RWPE2 (cell line): ENCODE results near the gene DRAXIN.

Experiments
- ATAC-seq: fragments of 200-7000 bp; cut with Tn5 transposase; 3 replicates; pipeline ENCODE4 v1.9.1; 2021; ENCODE audit warnings: low read depth
- DNase-seq: peaks from one replicate; pipeline ENCODE4 v3.0.0-alpha.2; 2020; ENCODE audit warnings: low spot score
- H3K27ac ChIP-seq: fragments of 450-650 bp; 2 replicates; pipeline ENCODE4 v1.5.1; 2017; ENCODE audit warnings: mild to moderate bottlenecking; ENCODE audit not compliant: poor library complexity, severe bottlenecking
- H3K27me3 ChIP-seq: fragments of 250-450 bp; sonication (Bioruptor Pico); 2 replicates; pipeline ENCODE4 v1.5.1; 2021; ENCODE audit warnings: mild to moderate bottlenecking, moderate library complexity; ENCODE audit not compliant: insufficient read depth, poor library complexity, severe bottlenecking
- H3K36me3 ChIP-seq: fragments of 250-450 bp; sonication (Bioruptor Pico); 2 replicates; pipeline ENCODE4 v1.5.1; 2020; ENCODE audit warnings: low read depth, mild to moderate bottlenecking, moderate library complexity
- H3K4me1 ChIP-seq: fragments of 250-450 bp; sonication (Bioruptor Pico); 2 replicates; pipeline ENCODE4 v1.5.1; 2021; ENCODE audit warnings: mild to moderate bottlenecking, moderate library complexity; ENCODE audit not compliant: insufficient read depth, poor library complexity, severe bottlenecking
- H3K4me3 ChIP-seq: fragments of 250-450 bp; sonication (Bioruptor Pico); 2 replicates; pipeline ENCODE4 v1.5.1; 2021; ENCODE audit warnings: mild to moderate bottlenecking, moderate library complexity; ENCODE audit not compliant: severe bottlenecking
- H3K9me3 ChIP-seq: fragments of 250-450 bp; sonication (Bioruptor Pico); 2 replicates; pipeline ENCODE4 v1.5.1; 2021; ENCODE audit warnings: mild to moderate bottlenecking, moderate library complexity; ENCODE audit not compliant: severe bottlenecking
- TF ChIP-seq, protein P1 (sequence below): fragments of 450-650 bp; IDR thresholded peaks from one replicate; pipeline ENCODE4 v1.5.1; 2017; ENCODE audit warnings: mild to moderate bottlenecking, moderate library complexity; ENCODE audit not compliant: poor library complexity, severe bottlenecking

The DRAXIN gene

DNA sequence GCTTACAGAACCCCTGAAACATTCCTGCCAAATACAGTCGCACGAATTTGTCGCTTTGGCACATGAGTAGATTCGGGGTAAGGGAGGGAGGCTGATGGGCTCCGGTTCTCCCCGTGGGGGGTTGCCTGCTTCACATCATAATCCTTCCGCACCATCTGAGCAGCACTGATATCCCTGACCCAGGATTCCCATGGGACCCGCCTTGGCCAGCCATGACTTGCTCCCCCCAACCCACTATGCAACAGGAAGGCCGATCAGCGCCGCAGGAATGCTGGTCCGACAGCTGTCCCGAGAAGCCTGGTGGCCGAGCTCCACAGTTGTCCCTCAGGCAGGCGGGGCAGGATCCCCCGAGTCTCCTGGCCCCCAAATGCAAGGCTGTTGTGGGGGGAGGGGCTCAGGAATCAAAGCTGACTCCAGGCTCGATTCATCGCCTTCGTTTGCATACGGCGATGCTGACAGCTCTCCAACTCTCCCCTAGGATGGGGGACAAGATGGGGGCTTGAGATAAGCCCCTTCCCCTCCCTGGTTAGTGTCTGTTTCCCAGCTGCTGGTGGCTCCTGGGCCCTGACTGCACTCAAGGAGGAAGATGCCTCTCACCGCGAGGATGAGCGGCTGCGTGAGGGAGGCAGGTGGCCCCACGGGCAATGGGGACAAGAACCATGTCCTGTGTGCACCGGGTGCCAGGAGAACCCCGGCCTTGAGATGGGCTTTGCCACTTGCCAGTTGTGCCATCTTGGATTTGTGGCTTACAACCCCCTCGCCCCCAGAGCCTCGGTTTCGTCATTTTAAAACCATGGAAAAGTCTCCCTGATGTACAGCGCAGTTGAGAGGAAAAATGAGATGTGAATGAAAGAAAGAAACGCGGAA, 9.3 kb downstream of the DRAXIN start:
- H3K4me1 ChIP-seq = no peaks in the 10 kb centered on the region
- no peak overlapping the region for H3K27ac ChIP-seq
- no peak for DNase-seq
- TF ChIP-seq, protein P1, sequence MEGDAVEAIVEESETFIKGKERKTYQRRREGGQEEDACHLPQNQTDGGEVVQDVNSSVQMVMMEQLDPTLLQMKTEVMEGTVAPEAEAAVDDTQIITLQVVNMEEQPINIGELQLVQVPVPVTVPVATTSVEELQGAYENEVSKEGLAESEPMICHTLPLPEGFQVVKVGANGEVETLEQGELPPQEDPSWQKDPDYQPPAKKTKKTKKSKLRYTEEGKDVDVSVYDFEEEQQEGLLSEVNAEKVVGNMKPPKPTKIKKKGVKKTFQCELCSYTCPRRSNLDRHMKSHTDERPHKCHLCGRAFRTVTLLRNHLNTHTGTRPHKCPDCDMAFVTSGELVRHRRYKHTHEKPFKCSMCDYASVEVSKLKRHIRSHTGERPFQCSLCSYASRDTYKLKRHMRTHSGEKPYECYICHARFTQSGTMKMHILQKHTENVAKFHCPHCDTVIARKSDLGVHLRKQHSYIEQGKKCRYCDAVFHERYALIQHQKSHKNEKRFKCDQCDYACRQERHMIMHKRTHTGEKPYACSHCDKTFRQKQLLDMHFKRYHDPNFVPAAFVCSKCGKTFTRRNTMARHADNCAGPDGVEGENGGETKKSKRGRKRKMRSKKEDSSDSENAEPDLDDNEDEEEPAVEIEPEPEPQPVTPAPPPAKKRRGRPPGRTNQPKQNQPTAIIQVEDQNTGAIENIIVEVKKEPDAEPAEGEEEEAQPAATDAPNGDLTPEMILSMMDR = no peak
- H3K4me3 ChIP-seq = no peak overlapping the region
- no peak for ATAC-seq
- H3K27me3 ChIP-seq = no peaks in the 10 kb centered on the region
- H3K36me3 ChIP-seq = no peaks in the 10 kb centered on the region
- H3K9me3 ChIP-seq = no peaks in the 10 kb centered on the region

DNA sequence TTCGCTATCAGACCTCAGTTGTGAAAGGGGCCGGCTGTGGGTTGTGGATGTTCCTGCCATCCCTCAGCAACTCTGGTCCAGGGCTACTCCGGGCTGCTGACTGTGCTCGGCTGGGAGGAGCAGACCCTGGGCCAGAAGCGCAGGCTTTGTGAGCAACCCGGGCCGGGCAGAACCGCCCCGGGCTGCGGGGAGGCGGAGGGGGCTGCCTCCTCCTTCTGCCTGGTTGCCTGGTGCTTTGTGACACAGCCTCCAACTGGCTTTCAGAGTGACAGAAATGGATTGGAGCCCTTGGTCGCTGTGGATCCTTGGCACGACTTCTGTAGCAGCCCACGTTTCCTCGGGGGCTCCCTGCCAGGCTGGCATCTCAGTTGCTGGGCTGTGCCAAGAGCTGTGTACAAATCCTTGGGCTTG, 10.0 kb downstream of the DRAXIN start:
- Histone ChIP-seq H3K27me3 (no peaks in the 10 kb centered on the region), H3K27ac (no peak overlapping the region), H3K36me3 (no peaks in the 10 kb centered on the region), H3K4me3 (no peak overlapping the region), H3K4me1 (no peaks in the 10 kb centered on the region), H3K9me3 (no peaks in the 10 kb centered on the region)
- TF ChIP-seq, protein P1 = no peak
- DNase-seq (no peak), ATAC-seq (no peak; the same call in 2 of the 3 replicates)

DNA sequence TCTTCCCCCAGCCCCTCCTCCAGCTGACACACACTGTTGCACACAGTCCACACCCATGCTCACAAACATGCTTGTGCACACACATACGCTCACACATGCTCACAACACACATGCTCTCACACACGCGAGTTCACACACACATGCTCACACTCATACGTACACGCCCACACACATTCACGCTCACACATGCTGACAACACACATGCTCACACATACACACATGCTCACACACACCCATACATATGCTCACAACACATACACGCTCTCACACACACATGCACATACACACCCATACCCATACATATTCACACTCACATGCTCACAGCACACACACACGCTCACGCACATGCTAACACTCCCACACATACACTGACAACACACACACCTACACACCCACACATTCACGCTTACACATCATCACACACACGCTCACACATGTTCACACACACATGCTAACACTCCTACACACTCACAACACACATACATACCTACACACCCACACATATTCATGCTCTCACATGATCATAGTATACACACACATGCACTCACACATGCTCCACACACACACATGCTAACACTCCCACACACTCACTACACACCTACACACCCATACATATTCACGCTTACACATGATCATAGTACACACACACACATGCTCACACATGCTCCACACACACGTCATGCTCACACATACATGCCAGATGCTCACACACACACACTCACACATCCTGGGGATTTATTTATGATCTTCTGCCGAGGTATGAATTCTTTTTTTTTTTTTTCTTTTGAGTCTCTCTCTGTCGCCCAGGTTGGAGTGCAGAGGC, 10.7 kb downstream of the DRAXIN start:
- TF ChIP-seq, protein P1 = no peak
- Histone ChIP-seq H3K4me1 (no peaks in the 10 kb centered on the region), H3K9me3 (no peaks in the 10 kb centered on the region), H3K27me3 (no peaks in the 10 kb centered on the region), H3K27ac (no peak overlapping the region), H3K4me3 (no peak overlapping the region), H3K36me3 (no peaks in the 10 kb centered on the region)
- DNase-seq (no peak), ATAC-seq (no peak)

DNA sequence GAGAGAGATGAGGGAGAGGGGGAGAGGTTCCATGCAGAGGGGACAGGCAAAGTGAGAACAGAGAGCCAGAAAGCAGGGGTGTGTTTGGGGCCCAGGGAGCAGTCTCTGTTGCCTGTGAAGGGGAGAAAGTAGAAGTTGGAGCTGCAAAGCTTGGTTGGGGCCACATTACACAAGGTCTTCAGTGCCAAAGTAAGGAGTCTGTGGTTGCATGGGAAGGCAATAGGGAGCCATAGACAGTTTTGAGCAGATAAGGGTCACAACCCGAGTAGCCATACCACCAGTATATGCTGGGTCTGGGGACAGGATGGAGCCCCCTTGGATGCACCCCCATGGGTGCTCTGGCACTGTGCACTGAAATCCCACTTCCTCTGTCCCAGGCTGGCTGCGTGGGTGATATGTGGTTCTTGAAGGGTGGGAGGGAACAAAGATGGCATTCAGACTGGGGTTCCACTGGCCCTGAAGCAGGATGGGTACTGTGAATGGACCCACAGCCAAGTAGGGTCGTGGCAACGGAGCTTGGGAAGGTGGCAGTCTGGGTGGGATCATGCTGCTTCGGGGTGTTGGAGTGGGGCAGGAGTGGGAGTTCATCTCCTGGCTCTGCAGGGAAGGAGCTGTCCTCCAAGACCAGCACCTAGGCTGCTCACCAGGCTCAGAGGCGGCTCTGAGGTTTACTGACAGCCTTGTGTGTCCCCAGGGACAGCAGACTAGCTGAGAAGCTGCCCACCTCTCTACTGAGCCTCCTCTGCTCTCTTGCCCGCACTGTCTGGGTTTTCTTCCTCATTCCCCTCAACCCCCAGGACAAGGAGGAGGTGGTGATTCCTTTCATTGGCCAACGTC, 12.1 kb downstream of the DRAXIN start:
- no peaks in the 10 kb centered on the region for H3K4me1 ChIP-seq
- no peak for ATAC-seq
- TF ChIP-seq, protein P1 = no peak
- H3K4me3 ChIP-seq = no peak overlapping the region
- no peak for DNase-seq
- H3K36me3 ChIP-seq = no peaks in the 10 kb centered on the region
- no peaks in the 10 kb centered on the region for H3K27me3 ChIP-seq
- no peak overlapping the region for H3K27ac ChIP-seq
- no peaks in the 10 kb centered on the region for H3K9me3 ChIP-seq
